Adrenal gland (tissue), 12 donors: ENCODE measurements around the gene PLXDC2. TPM values are rescaled to one million over a fixed set of nuclear protein-coding genes. Genes with fewer than 3 reads are reported as not detected.

Source experiments
- DNase-seq, 7 donors: peaks; one replicate each; pipeline ENCODE4 v3.0.0-alpha.2; 2019 to 2020
- H3K27ac ChIP-seq, 5 donors: fragments of 200-600 bp; sonication (generic) in 4 of 5; 1 replicate in 3 of 5; 2 replicates in 2 of 5; pipeline versions ENCODE4 v1.5.1 to v1.8.0; 2016 to 2020; ENCODE audit warnings: mild to moderate bottlenecking in 1 of 5
- H3K27me3 ChIP-seq: fragments of 200-600 bp; 2 replicates; pipeline ENCODE4 v1.8.0; 2021
- H3K36me3 ChIP-seq, 2 donors: fragments of 200-600 bp; replicated peaks in 1 of 2; 1 replicate in 1 of 2; 2 replicates in 1 of 2; pipeline versions ENCODE4 v1.5.1 to v1.8.0; 2018 to 2022
- H3K4me1 ChIP-seq, 2 donors: fragments of 200-600 bp; replicated peaks in 1 of 2; 1 replicate in 1 of 2; 2 replicates in 1 of 2; pipeline versions ENCODE4 v1.5.1 to v1.8.0; 2018 to 2021
- H3K4me3 ChIP-seq, 4 donors: fragments of 200-600 bp; sonication (generic) in 3 of 4; one replicate each; pipeline ENCODE4 v1.5.1; 2016 to 2018
- H3K9me3 ChIP-seq, 3 donors: fragments of 200-600 bp; sonication (generic) in 1 of 3; replicated peaks in 1 of 3; 1 replicate in 2 of 3; 2 replicates in 1 of 3; pipeline versions ENCODE4 v1.5.1 to v1.8.0; 2016 to 2021
- POLR2A ChIP-seq, 2 donors: fragments of 450-650 bp; IDR thresholded peaks; one replicate each; pipeline ENCODE4 v1.6.1; 2017; ENCODE audit warnings: antibody characterized with exemption in 2 of 2, mild to moderate bottlenecking in 2 of 2, moderate library complexity in 1 of 2
- WGBS, 4 donors: extraction: QIAGEN DNeasy Blood & Tissue Kit in 2 of 4; methylation state at CpG; one replicate each; pipeline versions ENCODE4 v1.1.5 to v1.1.7; 2013 to 2017; 5-methylcytosine and 5-hydroxymethylcytosine counted together
- intact Hi-C, 2 donors: fragments of 100-400 bp; cut with DNase I; formaldehyde crosslinking; loops; one replicate each; pipeline versions ENCODE4 v1.14.1 to v1.15.0; 2022 to 2023
- polyA plus RNA-seq, 3 donors: library from polyadenylated mRNA; stranded (reverse); fragments of 200-250 nt in 2 of 3; fragments of 350-450 nt in 1 of 3; fragmentation: Illumina TruSeq in 1 of 3; extraction: RNeasy Lipid Tissue Mini Kit (QIAGEN cat#74804) in 1 of 3; gene quantifications; one replicate each; pipeline ENCODE4 v1.2.3, GENCODE V29; 2013 to 2014
- total RNA-seq, 9 donors: library from RNA; depleted of rRNA in 4 of 9; stranded (reverse); fragments of >200 nt in 4 of 9; fragments of 120-200 nt in 1 of 9; fragmentation: NEBNext Ultra II Directional in 1 of 9; extraction: Animal tissue kit (Norgen Biotek cat#: 25700) in 1 of 9; gene quantifications; one replicate each; pipeline versions ENCODE4 v1.1.0 to v1.2.4, GENCODE V29; 2013 to 2023
- TF ChIP-seq, protein P1 (sequence below), 6 experiments: fragments of 450-650 bp in 4 of 6; fragments of 200-600 bp in 2 of 6; sonication (generic) in 1 of 6; IDR thresholded peaks; 1 replicate in 5 of 6; 2 replicates in 1 of 6; pipeline versions ENCODE4 v1.5.1 to v1.8.0; 2016 to 2021; ENCODE audit warnings: antibody characterized with exemption in 6 of 6, mild to moderate bottlenecking in 2 of 6, moderate library complexity in 1 of 6
- donor health status: healthy with polysubstance abuse.
- donor health status: Bipolar disorder and iron deficiency.
- donor health status: DM: yes; HTN: yes; CAD: no.
- donor health status: DM: no; HTN: no; CAD: no.
- donor health status: DM: no; HTN: no; CAD: no.
- donor health status: DM: yes; HTN: yes; CAD: no.

PLXDC2 gene
- total and polyA plus RNA-seq, 12 donors: 12.1 to 127 (median 75.1) TPM

- Histone ChIP-seq H3K36me3 (no peaks in the 10 kb centered on the region), H3K9me3 (no peaks in the 10 kb centered on the region), H3K4me3 (no peak overlapping the region), H3K27ac (no peak overlapping the region), H3K27me3 (no peaks in the 10 kb centered on the region), H3K4me1 (no peaks in the 10 kb centered on the region)
- TF ChIP-seq, protein P1, sequence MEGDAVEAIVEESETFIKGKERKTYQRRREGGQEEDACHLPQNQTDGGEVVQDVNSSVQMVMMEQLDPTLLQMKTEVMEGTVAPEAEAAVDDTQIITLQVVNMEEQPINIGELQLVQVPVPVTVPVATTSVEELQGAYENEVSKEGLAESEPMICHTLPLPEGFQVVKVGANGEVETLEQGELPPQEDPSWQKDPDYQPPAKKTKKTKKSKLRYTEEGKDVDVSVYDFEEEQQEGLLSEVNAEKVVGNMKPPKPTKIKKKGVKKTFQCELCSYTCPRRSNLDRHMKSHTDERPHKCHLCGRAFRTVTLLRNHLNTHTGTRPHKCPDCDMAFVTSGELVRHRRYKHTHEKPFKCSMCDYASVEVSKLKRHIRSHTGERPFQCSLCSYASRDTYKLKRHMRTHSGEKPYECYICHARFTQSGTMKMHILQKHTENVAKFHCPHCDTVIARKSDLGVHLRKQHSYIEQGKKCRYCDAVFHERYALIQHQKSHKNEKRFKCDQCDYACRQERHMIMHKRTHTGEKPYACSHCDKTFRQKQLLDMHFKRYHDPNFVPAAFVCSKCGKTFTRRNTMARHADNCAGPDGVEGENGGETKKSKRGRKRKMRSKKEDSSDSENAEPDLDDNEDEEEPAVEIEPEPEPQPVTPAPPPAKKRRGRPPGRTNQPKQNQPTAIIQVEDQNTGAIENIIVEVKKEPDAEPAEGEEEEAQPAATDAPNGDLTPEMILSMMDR (IDR thresholded peaks at IDR 0.05): no peak
- no peak for TF ChIP-seq POLR2A (IDR thresholded peaks at IDR 0.05)
- 78 to 86% (median 81%) methylated on average over 5 of the region's 5 CpGs for WGBS, 4 donors
- no peak for DNase-seq
- intact Hi-C loops: no loop called here
These were observed 471.4 kb downstream of the PLXDC2 start for GRCh38 chr10:20287586-20287985.

GRCh38 chr10:20288060-20288459, 471.8 kb downstream of the PLXDC2 start:
- H3K4me1 ChIP-seq: no peaks in the 10 kb centered on the region
- H3K27ac ChIP-seq: no peak overlapping the region
- H3K27me3 ChIP-seq: no peaks in the 10 kb centered on the region
- no peaks in the 10 kb centered on the region for H3K9me3 ChIP-seq
- intact Hi-C loops: no loop called here
- TF ChIP-seq POLR2A (IDR thresholded peaks at IDR 0.05): no peak
- TF ChIP-seq, protein P1 (IDR thresholded peaks at IDR 0.05): no peak
- no peaks in the 10 kb centered on the region for H3K36me3 ChIP-seq
- 39 to 44% (median 42%) methylated on average over 6 of the region's 6 CpGs for WGBS, 4 donors
- H3K4me3 ChIP-seq: no peak overlapping the region
- no peak for DNase-seq

DNA sequence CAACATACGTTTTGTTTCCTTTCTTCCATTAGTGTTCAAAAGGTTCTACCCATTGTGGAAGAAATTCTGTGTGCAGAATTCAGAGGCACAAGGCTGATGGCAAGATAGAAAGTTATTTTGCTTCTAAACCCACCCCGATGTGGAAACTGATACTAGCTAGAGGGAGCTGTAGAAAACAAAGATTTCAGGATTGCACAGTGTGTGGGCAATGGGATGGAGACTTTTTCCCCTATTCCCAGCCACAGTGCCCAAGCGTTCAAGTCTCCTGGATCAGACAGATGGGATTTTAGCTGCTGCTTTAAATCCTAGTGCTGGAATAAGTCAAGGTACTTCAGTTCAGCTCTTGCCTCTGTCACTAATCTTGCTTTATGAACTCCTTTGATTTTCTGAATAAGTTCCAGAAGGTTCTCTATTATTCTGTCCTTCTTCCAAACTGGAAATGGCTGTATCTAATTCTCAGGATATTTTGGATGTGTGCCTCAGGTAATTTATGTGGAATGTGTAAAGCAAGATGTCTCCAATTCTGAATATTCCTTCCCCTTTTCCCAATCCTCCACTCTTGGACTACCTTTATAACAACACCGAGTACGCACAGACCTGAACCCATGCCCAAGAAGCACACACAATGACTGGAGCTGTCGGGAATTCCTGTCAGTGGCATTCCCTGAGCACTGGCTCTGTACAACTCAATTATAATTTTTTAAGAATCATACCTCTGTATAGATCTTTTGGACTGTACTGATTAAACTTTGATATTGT, 473.0 kb downstream of the PLXDC2 start:
- intact Hi-C loops: no loop called here
- no peak for DNase-seq
- no peak overlapping the region for H3K4me3 ChIP-seq
- no peak for TF ChIP-seq POLR2A (IDR thresholded peaks at IDR 0.05)
- TF ChIP-seq, protein P1 (IDR thresholded peaks at IDR 0.05): no peak
- H3K9me3 ChIP-seq: no peaks in the 10 kb centered on the region
- no peaks in the 10 kb centered on the region for H3K36me3 ChIP-seq
- H3K27me3 ChIP-seq: no peaks in the 10 kb centered on the region
- H3K27ac ChIP-seq: no peak overlapping the region
- WGBS, 4 donors: 72 to 89% (median 80%) methylated on average over 6 of the region's 6 CpGs
- no peaks in the 10 kb centered on the region for H3K4me1 ChIP-seq

DNA sequence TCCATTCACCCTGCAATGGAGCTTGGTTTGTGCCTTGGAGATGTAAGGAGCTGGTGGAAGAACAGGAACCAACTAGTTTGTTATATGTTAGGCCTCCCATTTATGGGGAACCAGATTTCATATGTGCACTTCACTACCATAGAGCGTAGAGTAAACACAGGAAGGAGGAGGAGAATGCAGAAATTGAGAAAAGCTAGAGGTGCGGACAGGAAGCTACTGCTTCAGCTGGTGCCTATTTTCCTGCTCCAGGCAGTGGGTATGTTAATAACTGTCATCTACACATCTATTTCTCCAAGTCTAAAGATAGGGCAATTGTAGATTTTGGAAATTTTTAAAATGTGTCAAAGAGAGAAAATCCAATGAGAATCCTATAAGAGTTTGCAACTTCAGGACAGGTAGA, 482.2 kb downstream of the PLXDC2 start:
- Histone ChIP-seq H3K4me3 (no peak overlapping the region), H3K27ac (no peak overlapping the region), H3K36me3 (no peaks in the 10 kb centered on the region), H3K4me1 (no peaks in the 10 kb centered on the region), H3K9me3 (no peaks in the 10 kb centered on the region), H3K27me3 (no peaks in the 10 kb centered on the region)
- TF ChIP-seq POLR2A (IDR thresholded peaks at IDR 0.05): no peak
- TF ChIP-seq, protein P1 (IDR thresholded peaks at IDR 0.05): no peak
- 45 to 93% (median 69%) methylated on average over 2 of the region's 2 CpGs for WGBS, 4 donors
- intact Hi-C loops: no loop called here
- DNase-seq: no peak
